NCI-H774 (cell line): ENCODE data around the gene GPR156.
A peak's percentile ranks its signal among the peaks of the same experiment; 100 is the strongest.
"Not testable (repeated sequence)": the region's sequence is repeated elsewhere in the genome, so short reads cannot be mapped to it uniquely, and the experiment has no call there.

ENCODE experiments used
- DNase-seq: peaks from one replicate; lab custom pipeline; 2025; lab: John Stamatoyannopoulos, UW

GPR156 gene

GRCh38 chr3:120274739-120275167 lies 10.3 kb downstream of the GPR156 start:
- peak; percentile 45 for DNase-seq

- no peak for DNase-seq
Measured at GRCh38 chr3:120272286-120272685, 12.7 kb downstream of the GPR156 start.

GRCh38 chr3:120265989-120266388 lies 19.0 kb downstream of the GPR156 start:
- no peak for DNase-seq

GRCh38 chr3:120264963-120265362 lies 20.1 kb downstream of the GPR156 start:
- DNase-seq: no peak

GRCh38 chr3:120263792-120264191 lies 21.2 kb downstream of the GPR156 start:
- DNase-seq: no peak

GRCh38 chr3:120258009-120258408 lies 27.0 kb downstream of the GPR156 start:
- DNase-seq: no peak

GRCh38 chr3:120245386-120245785 lies 39.6 kb downstream of the GPR156 start:
- DNase-seq: peak; percentile 0

GRCh38 chr3:120244834-120245225 lies 40.2 kb downstream of the GPR156 start:
- DNase-seq: no peak

GRCh38 chr3:120239644-120240043 lies 45.4 kb downstream of the GPR156 start:
- DNase-seq: no peak

GRCh38 chr3:120227710-120228347 lies 57.2 kb downstream of the GPR156 start:
- no peak for DNase-seq

- DNase-seq: no peak
Measured at GRCh38 chr3:120224237-120224636, 60.8 kb downstream of the GPR156 start.

- DNase-seq: no peak
Measured at GRCh38 chr3:120218981-120219380, 66.0 kb downstream of the GPR156 start.

GRCh38 chr3:120216633-120217032 lies 68.4 kb downstream of the GPR156 start:
- not testable (repeated sequence) for DNase-seq

GRCh38 chr3:120214176-120214575 lies 70.8 kb downstream of the GPR156 start:
- DNase-seq: no peak

GRCh38 chr3:120212505-120212904 lies 72.5 kb downstream of the GPR156 start:
- no peak for DNase-seq

GRCh38 chr3:120209425-120209824 lies 75.6 kb downstream of the GPR156 start:
- no peak for DNase-seq

- DNase-seq: no peak
Measured at GRCh38 chr3:120204338-120204737, 80.7 kb downstream of the GPR156 start.

GRCh38 chr3:120203621-120204020 lies 81.4 kb downstream of the GPR156 start:
- no peak for DNase-seq

- DNase-seq: no peak
Measured at GRCh38 chr3:120203016-120203415, 82.0 kb downstream of the GPR156 start.

- no peak for DNase-seq
Measured at GRCh38 chr3:120202363-120202762, 82.7 kb downstream of the GPR156 start.

GRCh38 chr3:120200493-120201235 lies 84.4 kb downstream of the GPR156 start:
- no peak for DNase-seq

GRCh38 chr3:120198305-120198878 lies 86.6 kb downstream of the GPR156 start:
- no peak for DNase-seq

- DNase-seq: no peak
Measured at GRCh38 chr3:120196812-120197211, 88.2 kb downstream of the GPR156 start.
